HEK293 (cell line): ENCODE data around the gene EFCAB12.

ENCODE experiments used
- CTCF ChIA-PET: fragments of 350-600 bp; formaldehyde crosslinking; extraction: SDS; loops from one replicate; lab custom pipeline; 2021; ENCODE audit warnings: antibody characterized with exemption; lab: Yijun Ruan, JAX
- POLR2A ChIA-PET: fragments of 300-600 bp; formaldehyde crosslinking; extraction: SDS; loops from one replicate; lab custom pipeline; 2020; ENCODE audit warnings: antibody characterized with exemption, inconsistent platforms; lab: Yijun Ruan, JAX
- H3K27ac ChIP-seq: fragments of 200-500 bp; sonication (Bioruptor generic); 2 replicates; pipeline ENCODE4 v1.5.1; 2014; ENCODE audit warnings: low read depth, low read length, control low read depth, inconsistent platforms; ENCODE audit errors: extremely low read depth
- H3K36me3 ChIP-seq, 2 experiments: fragments of 200-500 bp in 1 of 2; sonication (Bioruptor generic) in 1 of 2; 1 replicate in 1 of 2; 2 replicates in 1 of 2; pipeline ENCODE4 v1.5.1; 2014 to 2017; ENCODE audit warnings: inconsistent platforms in 2 of 2, low read length in 2 of 2; ENCODE audit not compliant: control insufficient read depth in 2 of 2, insufficient read depth in 1 of 2
- H3K4me1 ChIP-seq: fragments of 200-500 bp; sonication (Bioruptor generic); 2 replicates; pipeline ENCODE4 v1.5.1; 2014; ENCODE audit warnings: mild to moderate bottlenecking, low read length, inconsistent platforms; ENCODE audit not compliant: control insufficient read depth, insufficient read depth
- H3K4me3 ChIP-seq: 2 replicates; pipeline ENCODE4 v1.5.1; 2011; ENCODE audit warnings: low read depth, mild to moderate bottlenecking, control low read depth, low read length, moderate library complexity
- H3K9me3 ChIP-seq: fragments of 200-500 bp; sonication (Bioruptor generic); 2 replicates; pipeline ENCODE4 v1.5.1; 2014; ENCODE audit warnings: low read depth, low read length, inconsistent platforms; ENCODE audit not compliant: control insufficient read depth, insufficient read depth
- HOXD13 ChIP-seq: sonication (generic); formaldehyde crosslinking; IDR thresholded peaks from 2 replicates; pipeline ENCODE4 v1.8.0; 2022; ENCODE audit warnings: missing genetic modification reagents, borderline replicate concordance
- KLF1 ChIP-seq: fragments of 450-650 bp; formaldehyde crosslinking; IDR thresholded peaks from 2 replicates; pipeline ENCODE4 v1.5.1; 2016; ENCODE audit warnings: missing biosample characterization, missing genetic modification characterization
- KLF8 ChIP-seq: fragments of 450-650 bp; formaldehyde crosslinking; IDR thresholded peaks from 2 replicates; pipeline ENCODE4 v1.5.1; 2016; ENCODE audit warnings: missing biosample characterization, missing genetic modification characterization
- MYNN ChIP-seq: fragments of 450-650 bp; formaldehyde crosslinking; IDR thresholded peaks from 2 replicates; pipeline ENCODE4 v1.5.1; 2016; ENCODE audit warnings: missing biosample characterization, missing genetic modification characterization, borderline replicate concordance
- PRDM6 ChIP-seq: fragments of 450-650 bp; formaldehyde crosslinking; IDR thresholded peaks from 2 replicates; pipeline ENCODE4 v1.5.1; 2017; ENCODE audit warnings: missing biosample characterization, missing genetic modification characterization
- SP3 ChIP-seq: fragments of 450-650 bp; formaldehyde crosslinking; IDR thresholded peaks from 2 replicates; pipeline ENCODE4 v1.5.1; 2016; ENCODE audit warnings: missing biosample characterization, missing genetic modification characterization
- ZNF121 ChIP-seq: fragments of 450-650 bp; formaldehyde crosslinking; IDR thresholded peaks from 2 replicates; pipeline ENCODE4 v1.5.1; 2016; ENCODE audit warnings: missing biosample characterization, missing genetic modification characterization
- ZNF175 ChIP-seq: fragments of 450-650 bp; formaldehyde crosslinking; IDR thresholded peaks from 2 replicates; pipeline ENCODE4 v1.5.1; 2016; ENCODE audit warnings: missing biosample characterization, missing genetic modification characterization
- ZNF214 ChIP-seq: fragments of 450-650 bp; formaldehyde crosslinking; IDR thresholded peaks from 2 replicates; pipeline ENCODE4 v1.5.1; 2017; ENCODE audit warnings: missing biosample characterization, mild to moderate bottlenecking, missing genetic modification characterization, borderline replicate concordance
- ZNF280D ChIP-seq: fragments of 450-650 bp; formaldehyde crosslinking; IDR thresholded peaks from 2 replicates; pipeline ENCODE4 v1.5.1; 2016; ENCODE audit warnings: missing biosample characterization, missing genetic modification characterization
- ZNF292 ChIP-seq: fragments of 450-650 bp; formaldehyde crosslinking; IDR thresholded peaks from 2 replicates; pipeline ENCODE4 v1.5.1; 2016; ENCODE audit warnings: low read depth, missing biosample characterization, missing genetic modification characterization, borderline replicate concordance
- ZNF354C ChIP-seq: fragments of 450-650 bp; formaldehyde crosslinking; IDR thresholded peaks from 2 replicates; pipeline ENCODE4 v1.5.1; 2016; ENCODE audit warnings: missing biosample characterization, missing genetic modification characterization, low read depth, borderline replicate concordance
- ZNF433 ChIP-seq: fragments of 450-650 bp; formaldehyde crosslinking; IDR thresholded peaks from 2 replicates; pipeline ENCODE4 v1.5.1; 2016; ENCODE audit warnings: missing biosample characterization, missing genetic modification characterization, low read depth
- ZNF529 ChIP-seq: fragments of 450-650 bp; formaldehyde crosslinking; IDR thresholded peaks from 2 replicates; pipeline ENCODE4 v1.5.1; 2017; ENCODE audit warnings: missing genetic modification characterization, missing biosample characterization; ENCODE audit not compliant: insufficient replicate concordance
- ZNF654 ChIP-seq: fragments of 450-650 bp; formaldehyde crosslinking; IDR thresholded peaks from 2 replicates; pipeline ENCODE4 v1.5.1; 2016; ENCODE audit warnings: low read depth, missing biosample characterization, missing genetic modification characterization
- ZNF701 ChIP-seq: fragments of 450-650 bp; formaldehyde crosslinking; IDR thresholded peaks from 2 replicates; pipeline ENCODE4 v1.5.1; 2016; ENCODE audit warnings: missing biosample characterization, missing genetic modification characterization
- ZNF837 ChIP-seq: fragments of 450-650 bp; formaldehyde crosslinking; IDR thresholded peaks from 2 replicates; pipeline ENCODE4 v1.5.1; 2016; ENCODE audit warnings: missing biosample characterization, missing genetic modification characterization
- TF ChIP-seq, protein P1 (sequence below): fragments of 450-650 bp; formaldehyde crosslinking; IDR thresholded peaks from 2 replicates; pipeline ENCODE4 v1.5.1; 2016; ENCODE audit warnings: missing biosample characterization, missing genetic modification characterization
- TF ChIP-seq, protein P2 (sequence below): fragments of 450-650 bp; formaldehyde crosslinking; IDR thresholded peaks from 2 replicates; pipeline ENCODE4 v1.5.1; 2016; ENCODE audit warnings: missing biosample characterization, missing genetic modification characterization
- TF ChIP-seq, protein P3 (sequence below): sonication (generic); formaldehyde crosslinking; IDR thresholded peaks from 2 replicates; pipeline ENCODE4 v1.8.1; 2022; ENCODE audit warnings: mild to moderate bottlenecking, moderate library complexity, missing genetic modification reagents
- TF ChIP-seq, protein P4 (sequence below): fragments of 450-650 bp; formaldehyde crosslinking; IDR thresholded peaks from 2 replicates; pipeline ENCODE4 v1.5.0; 2017; ENCODE audit warnings: missing biosample characterization, missing genetic modification characterization, borderline replicate concordance

Gene EFCAB12

GRCh38 chr3:129353589-129353941 is 74.9 kb downstream of the EFCAB12 start:
- CTCF ChIA-PET = interaction anchor here (1.0 to 1.1 kb wide), 2 partner anchors 25 to 37 kb away, joined by 3 to 4 read pairs; a partner anchor contains a TSS
- H3K36me3 ChIP-seq = no peaks in the 10 kb centered on the region
- TF ChIP-seq ZNF175 (no peak), ZNF121 (tag by site-specific recombination) (no peak), HOXD13 (CRISPR knock-in tag) (no peak), KLF1 (no peak), ZNF214 (tag by site-specific recombination) (no peak), ZNF292 (tag by site-specific recombination) (no peak), ZNF433 (no peak), ZNF654 (tag by site-specific recombination) (no peak), ZNF354C (tag by site-specific recombination) (no peak), MYNN (no peak), ZNF280D (tag by site-specific recombination) (no peak)
- TF ChIP-seq, protein P1, sequence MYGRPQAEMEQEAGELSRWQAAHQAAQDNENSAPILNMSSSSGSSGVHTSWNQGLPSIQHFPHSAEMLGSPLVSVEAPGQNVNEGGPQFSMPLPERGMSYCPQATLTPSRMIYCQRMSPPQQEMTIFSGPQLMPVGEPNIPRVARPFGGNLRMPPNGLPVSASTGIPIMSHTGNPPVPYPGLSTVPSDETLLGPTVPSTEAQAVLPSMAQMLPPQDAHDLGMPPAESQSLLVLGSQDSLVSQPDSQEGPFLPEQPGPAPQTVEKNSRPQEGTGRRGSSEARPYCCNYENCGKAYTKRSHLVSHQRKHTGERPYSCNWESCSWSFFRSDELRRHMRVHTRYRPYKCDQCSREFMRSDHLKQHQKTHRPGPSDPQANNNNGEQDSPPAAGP = no peak
- TF ChIP-seq, protein P2, sequence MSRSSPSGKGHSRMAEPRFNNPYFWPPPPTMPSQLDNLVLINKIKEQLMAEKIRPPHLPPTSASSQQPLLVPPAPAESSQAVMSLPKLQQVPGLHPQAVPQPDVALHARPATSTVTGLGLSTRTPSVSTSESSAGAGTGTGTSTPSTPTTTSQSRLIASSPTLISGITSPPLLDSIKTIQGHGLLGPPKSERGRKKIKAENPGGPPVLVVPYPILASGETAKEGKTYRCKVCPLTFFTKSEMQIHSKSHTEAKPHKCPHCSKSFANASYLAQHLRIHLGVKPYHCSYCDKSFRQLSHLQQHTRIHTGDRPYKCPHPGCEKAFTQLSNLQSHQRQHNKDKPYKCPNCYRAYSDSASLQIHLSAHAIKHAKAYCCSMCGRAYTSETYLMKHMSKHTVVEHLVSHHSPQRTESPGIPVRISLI (tag by site-specific recombination) = no peak
- TF ChIP-seq, protein P3, sequence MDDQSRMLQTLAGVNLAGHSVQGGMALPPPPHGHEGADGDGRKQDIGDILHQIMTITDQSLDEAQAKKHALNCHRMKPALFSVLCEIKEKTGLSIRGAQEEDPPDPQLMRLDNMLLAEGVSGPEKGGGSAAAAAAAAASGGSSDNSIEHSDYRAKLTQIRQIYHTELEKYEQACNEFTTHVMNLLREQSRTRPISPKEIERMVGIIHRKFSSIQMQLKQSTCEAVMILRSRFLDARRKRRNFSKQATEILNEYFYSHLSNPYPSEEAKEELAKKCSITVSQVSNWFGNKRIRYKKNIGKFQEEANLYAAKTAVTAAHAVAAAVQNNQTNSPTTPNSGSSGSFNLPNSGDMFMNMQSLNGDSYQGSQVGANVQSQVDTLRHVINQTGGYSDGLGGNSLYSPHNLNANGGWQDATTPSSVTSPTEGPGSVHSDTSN (CRISPR knock-in tag) = no peak
- TF ChIP-seq, all 188 proteins: peak for 0
- H3K9me3 ChIP-seq = no peaks in the 10 kb centered on the region
- POLR2A ChIA-PET = no interaction called here
- no peak overlapping the region for H3K4me3 ChIP-seq
- H3K4me1 ChIP-seq = no peaks in the 10 kb centered on the region
- no peak overlapping the region for H3K27ac ChIP-seq

DNA sequence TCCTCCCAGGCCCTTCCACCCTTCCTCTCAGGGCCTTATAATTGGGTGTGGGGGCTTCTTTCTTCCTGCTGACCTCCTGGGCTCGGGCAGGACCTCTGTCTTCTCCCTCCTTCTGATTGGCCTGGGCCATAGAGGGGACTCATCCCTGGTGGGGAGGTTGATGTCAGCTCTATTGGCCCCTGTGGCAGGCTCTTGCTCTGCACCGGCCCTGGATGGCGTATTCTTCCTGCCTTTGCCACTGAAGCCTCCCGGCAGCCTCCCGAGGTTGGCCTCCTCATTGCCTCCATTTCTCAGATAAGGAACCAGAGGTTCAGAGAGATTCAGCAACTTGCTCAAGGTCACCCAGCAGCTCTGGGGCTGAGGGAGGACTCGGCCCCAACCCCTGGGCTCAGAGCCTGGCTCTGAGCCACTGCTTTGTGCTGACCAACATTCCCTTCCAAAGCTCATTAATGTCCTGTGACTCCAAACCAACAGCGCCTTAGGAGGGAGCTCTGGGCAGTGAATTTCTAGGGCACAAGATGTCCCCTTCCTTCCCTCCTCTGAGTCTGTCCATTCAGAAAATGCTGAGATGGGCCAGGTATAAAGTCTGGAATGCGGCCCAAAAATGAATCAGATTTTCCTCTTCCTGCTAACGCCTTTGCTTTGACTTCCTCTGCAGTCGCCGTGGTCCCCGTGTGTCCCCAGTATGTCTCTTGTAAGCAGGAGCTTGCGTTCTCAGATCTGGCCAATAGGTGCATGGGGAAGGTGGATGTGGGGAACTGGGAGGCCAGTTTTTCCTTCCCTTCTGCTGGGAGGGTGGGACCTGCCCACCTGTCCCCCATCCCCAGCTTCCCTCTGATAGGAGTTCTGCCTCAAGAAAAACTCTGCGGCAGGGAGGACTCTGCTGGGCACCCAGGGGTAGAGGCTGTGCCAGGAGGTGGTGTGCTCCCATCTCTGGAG is 75.5 kb downstream of the EFCAB12 start:
- Histone ChIP-seq H3K4me3 (no peak overlapping the region), H3K4me1 (no peaks in the 10 kb centered on the region), H3K9me3 (no peaks in the 10 kb centered on the region), H3K36me3 (no peaks in the 10 kb centered on the region), H3K27ac (no peak overlapping the region)
- CTCF ChIA-PET = interaction anchor here (0.6 to 1.1 kb wide), 3 partner anchors 24 to 37 kb away, joined by 3 to 4 read pairs (median 3); a partner anchor contains a TSS
- POLR2A ChIA-PET = no interaction called here
- TF ChIP-seq ZNF354C (tag by site-specific recombination) (no peak), SP3 (no peak), ZNF529 (tag by site-specific recombination) (no peak), KLF8 (tag by site-specific recombination) (no peak), ZNF837 (no peak), PRDM6 (tag by site-specific recombination) (no peak), ZNF701 (tag by site-specific recombination) (no peak)
- TF ChIP-seq, protein P4, sequence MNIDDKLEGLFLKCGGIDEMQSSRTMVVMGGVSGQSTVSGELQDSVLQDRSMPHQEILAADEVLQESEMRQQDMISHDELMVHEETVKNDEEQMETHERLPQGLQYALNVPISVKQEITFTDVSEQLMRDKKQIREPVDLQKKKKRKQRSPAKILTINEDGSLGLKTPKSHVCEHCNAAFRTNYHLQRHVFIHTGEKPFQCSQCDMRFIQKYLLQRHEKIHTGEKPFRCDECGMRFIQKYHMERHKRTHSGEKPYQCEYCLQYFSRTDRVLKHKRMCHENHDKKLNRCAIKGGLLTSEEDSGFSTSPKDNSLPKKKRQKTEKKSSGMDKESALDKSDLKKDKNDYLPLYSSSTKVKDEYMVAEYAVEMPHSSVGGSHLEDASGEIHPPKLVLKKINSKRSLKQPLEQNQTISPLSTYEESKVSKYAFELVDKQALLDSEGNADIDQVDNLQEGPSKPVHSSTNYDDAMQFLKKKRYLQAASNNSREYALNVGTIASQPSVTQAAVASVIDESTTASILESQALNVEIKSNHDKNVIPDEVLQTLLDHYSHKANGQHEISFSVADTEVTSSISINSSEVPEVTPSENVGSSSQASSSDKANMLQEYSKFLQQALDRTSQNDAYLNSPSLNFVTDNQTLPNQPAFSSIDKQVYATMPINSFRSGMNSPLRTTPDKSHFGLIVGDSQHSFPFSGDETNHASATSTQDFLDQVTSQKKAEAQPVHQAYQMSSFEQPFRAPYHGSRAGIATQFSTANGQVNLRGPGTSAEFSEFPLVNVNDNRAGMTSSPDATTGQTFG = no peak
